M059J (cell line): ENCODE data around the gene MTHFSD. TPM values are rescaled to one million over a fixed set of nuclear protein-coding genes. Genes with fewer than 3 reads are reported as not detected.

Experiments
- DNase-seq: peaks from one replicate; pipeline ENCODE4 v3.0.0-alpha.2; 2012; ENCODE audit warnings: low read depth
- total RNA-seq: library from RNA; depleted of rRNA; stranded (reverse); fragments of >200 nt; shearing (Covaris generic); gene quantifications from 2 replicates; pipeline ENCODE4 v1.2.3, GENCODE V29; 2014

The MTHFSD gene
- total RNA-seq, 1 experiment from 2014 or later, result 18.3 TPM

DNA sequence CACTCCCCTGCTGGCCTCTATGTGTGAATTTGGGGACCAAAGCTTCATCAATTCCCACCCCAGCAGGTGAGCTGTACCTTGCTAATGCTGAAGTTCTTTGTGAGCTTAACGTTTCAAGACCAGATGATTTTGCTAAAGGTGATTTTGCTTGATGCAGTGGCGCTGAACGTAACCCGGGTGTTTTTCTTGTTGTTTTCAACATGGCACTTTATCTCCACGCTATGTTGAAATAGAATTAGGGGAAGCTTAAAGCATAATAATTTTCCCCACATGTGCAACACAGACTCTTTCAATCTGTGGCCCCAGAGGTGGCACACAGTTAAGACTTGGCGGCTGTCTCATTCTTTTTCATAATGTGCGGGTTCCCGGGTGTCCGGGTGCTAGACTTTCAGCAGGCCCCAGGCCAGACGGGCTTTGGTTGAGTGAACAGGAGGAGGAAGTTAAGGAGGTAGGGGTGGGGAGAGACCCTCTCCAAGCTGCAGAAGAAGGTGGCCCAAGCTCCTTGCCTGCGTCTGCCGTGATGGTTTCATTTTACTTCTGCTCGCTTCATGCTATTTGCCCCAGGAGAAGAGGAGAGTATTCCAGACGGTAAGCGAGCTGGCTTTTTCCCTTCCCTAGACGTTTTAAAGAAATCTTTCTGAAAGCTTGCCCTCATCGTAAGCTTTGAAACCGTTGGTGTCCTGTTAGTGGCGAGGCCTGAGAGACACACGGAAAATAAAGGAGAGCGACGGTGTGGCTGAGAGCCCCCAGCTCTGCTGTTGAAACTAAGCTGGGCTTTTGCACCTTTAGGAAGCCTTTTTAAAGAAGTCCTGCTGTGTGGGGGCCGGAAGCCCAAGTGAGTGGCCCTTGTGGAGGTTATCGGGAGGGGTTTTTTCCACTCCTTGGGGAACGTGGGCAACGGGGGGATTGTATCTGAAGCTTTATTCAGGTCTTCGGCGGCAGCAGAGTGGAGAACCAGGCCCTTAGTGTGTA, 15.8 kb upstream of the MTHFSD start:
- no peak for DNase-seq

DNA sequence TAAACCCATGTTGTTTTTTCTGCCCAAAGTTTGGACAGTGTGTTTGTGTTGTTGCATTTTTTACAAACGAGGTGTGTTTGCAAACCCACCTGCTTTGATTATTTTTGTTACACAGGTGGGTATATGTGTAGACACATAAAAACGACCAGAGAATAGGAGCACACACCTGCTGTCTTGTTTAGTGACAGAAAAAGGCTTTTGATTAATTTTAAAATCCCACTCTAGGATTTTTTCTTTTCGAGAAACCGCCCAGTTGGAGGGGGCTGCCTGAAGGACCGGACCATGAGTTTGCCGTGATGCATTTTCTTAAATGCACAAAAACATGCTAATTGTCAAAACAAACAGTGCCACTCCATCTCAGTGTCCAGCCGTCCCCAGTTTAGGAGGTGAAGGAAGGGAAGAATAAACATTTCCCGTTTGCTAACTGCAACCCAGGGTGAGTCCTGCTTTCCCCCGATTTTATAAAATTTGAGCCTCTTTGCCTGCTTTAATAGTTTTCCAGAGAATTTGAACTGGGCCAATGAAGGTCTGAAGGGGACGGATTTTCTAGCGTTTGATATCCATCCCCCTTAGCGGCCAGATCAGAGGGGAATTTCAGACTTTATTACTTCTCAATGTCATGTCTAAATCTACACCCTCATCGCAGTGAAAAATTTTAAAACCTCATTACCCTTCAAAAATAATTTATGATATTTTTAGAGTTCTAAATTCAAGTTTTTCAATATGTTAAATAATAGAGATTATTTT, 14.8 kb upstream of the MTHFSD start:
- DNase-seq, result no peak

DNA sequence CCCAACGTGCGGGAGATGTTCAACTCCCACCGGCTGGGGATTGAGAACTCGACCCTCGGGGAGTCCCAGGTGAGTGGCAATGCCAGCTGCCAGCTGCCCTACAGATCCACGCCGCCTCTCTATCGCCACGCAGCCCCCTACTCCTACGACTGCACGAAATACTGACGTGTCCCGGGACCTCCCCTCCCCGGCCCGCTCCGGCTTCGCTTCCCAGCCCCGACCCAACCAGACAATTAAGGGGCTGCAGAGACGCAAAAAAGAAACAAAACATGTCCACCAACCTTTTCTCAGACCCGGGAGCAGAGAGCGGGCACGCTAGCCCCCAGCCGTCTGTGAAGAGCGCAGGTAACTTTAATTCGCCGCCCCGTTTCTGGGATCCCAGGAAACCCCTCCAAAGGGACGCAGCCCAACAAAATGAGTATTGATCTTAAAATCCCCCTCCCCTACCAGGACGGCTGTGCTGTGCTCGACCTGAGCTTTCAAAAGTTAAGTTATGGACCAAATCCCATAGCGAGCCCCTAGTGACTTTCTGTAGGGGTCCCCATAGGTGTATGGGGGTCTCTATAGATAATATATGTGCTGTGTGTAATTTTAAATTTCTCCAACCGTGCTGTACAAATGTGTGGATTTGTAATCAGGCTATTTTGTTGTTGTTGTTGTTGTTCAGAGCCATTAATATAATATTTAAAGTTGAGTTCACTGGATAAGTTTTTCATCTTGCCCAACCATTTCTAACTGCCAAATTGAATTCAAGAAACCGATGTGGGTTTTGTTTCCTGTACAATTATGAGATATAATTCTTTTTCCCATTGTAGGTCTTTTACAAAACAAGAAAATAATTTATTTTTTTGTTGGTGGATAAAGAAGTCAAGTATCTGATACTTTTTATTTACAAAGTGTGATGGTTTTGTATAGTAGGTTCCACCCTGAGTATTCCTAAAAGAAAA, 13.9 kb upstream of the MTHFSD start:
- DNase-seq, result no peak

- DNase-seq, result peak; percentile 46
Observed at GRCh38 chr16:86567701-86568581, 12.9 kb upstream of the MTHFSD start.

DNA sequence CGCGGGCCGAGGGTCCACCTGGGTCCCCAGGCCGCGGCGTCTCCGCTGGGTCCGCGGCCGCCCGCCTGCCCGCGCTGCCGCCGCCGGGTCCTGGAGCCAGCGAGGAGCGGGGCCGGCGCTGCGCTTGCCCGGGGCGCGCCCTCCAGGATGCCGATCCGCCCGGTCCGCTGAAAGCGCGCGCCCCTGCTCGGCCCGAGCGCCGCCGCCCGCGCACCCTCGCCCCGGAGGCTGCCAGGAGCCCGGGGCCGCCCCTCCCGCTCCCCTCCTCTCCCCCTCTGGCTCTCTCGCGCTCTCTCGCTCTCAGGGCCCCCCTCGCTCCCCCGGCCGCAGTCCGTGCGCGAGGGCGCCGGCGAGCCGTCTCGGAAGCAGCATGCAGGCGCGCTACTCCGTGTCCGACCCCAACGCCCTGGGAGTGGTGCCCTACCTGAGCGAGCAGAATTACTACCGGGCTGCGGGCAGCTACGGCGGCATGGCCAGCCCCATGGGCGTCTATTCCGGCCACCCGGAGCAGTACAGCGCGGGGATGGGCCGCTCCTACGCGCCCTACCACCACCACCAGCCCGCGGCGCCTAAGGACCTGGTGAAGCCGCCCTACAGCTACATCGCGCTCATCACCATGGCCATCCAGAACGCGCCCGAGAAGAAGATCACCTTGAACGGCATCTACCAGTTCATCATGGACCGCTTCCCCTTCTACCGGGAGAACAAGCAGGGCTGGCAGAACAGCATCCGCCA, 12.1 kb upstream of the MTHFSD start:
- DNase-seq, result peak; percentile 68

- peak; percentile 93 for DNase-seq
Observed at GRCh38 chr16:86566601-86566965, 11.5 kb upstream of the MTHFSD start, which contains the start of gene FOXC2. Gene FOXC2, plus strand, starts transcription at chr16:86566829. Its CDS starts 507 bp downstream, at chr16:86567336.

DNA sequence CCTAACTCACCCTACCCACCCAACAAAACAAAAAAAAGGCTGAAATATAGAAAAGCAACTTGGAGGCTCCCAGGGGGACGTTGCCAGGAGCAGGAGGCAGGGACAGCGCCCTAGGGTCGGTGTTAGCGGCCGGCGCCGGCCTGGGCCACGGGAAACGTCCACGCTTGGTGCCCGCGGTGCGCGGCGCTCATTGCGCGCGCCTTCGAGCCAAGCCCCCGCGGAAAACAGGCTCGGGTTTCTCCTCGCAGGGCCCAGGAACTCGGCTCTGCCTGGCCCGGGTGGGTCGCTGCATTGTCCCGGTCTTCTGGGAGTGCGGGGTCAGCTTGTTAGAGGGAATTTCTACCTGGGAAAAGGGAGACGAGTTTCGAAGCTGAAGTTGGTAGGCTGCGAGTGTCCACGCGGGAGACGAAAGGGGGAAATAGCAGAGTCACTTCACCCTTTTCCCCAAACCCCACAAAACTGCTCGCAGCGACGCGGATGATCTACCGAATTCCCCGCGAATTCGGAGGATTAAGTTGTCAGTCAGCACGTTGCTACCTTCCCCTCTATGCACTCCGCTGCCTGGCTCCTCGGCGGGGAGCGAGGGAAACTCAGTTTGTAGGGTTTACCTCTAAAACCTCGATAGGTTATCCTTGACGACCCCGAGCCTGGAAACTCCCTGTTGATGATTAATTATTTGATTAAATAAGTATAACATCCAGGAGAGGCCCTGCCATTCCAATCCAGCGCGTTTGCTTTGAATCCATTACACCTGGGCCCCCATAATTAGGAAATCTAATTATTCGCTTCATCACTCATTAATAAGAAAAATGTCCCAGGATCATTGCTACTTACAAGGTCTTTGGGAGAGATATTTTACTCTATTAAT, 10.8 kb upstream of the MTHFSD start:
- DNase-seq, result no peak

DNA sequence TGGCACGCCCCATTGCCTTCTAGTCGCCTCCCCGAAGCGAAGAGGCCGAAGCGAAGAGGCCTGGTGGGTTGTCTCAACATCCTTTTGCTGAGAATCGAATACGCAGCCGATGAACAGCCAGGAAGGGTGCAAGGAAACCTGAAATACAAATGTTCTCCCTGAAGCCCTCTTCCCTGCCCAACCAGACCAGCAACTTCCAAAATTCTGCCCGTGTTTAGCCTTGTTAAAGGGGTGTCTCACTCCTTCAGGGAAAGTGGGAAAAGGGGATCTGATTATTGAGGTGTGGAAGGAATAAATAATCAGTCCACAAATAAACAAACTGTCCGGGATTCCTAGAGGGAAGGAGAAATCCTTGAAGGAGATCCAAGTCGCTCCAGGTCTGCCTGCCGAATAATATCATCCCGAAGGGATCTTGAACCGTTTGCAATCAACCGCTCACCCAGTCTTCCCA, 10.2 kb upstream of the MTHFSD start:
- no peak for DNase-seq

DNA sequence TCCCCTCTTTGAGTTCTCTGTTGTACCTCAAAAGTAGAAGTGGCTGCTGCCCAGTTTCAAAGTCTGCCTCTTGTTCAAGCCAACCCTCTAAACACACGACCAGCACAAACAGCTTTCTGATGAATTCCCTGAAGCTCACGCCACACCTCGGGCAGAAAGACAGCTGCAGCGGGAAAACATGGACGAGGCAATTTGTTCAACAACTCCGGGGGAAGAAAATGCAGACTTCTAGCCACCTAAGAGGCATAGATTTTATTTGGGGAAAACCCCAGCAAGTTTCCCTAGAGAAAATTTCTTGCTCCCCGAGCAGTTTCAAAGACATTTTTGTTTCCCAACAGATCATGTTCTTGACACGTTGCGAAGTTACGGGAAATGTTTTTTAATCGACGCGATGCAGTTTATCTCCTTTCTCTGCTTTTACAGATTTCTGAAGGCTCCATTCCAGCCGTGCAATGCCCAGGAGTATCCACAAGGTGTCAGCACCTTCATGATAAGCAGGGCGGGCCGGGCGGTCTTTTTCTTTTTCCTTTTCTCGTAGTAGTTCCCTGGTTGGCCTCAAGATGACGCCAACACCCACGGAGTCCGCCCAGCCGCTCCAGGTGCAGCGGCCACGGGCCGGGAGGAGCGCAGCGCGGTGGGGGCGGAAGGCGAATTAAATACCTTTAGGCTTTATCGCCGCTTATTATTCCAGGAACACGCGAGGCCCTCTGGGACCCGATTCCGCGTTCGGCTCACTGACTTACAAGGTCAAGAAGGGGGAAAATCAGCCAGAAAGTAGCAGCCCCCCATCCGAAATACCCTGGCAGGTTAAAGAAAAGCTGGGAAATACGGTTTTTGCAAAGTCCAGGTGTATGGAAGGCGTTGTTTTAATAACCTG, 8.7 kb upstream of the MTHFSD start:
- peak; percentile 83 for DNase-seq

DNA sequence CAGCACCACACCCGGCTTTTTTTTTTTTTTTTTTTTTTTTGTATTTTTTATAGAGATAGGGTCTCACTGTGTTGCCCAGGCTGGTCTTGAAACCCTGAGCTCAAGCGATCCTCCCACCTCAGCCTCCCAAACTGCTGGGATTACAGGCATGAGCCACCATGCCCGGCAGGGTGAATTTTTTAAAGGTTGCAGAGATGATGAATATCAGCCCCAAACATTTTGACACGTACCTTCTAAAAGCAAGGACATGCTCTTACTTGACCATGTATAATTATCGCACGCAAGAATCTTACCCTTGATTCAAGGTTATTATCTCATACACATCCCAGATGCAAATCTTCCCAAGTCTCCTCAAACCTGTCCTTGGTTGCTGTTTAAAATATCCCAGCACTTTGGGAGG, 7.3 kb upstream of the MTHFSD start:
- DNase-seq, result no peak

- no peak for DNase-seq
Observed at GRCh38 chr16:86559802-86560305, 4.8 kb upstream of the MTHFSD start.

- DNase-seq, result no peak
Observed at GRCh38 chr16:86558355-86559193, 3.5 kb upstream of the MTHFSD start.

GRCh38 chr16:86557587-86557986, 2.6 kb upstream of the MTHFSD start:
- DNase-seq, result no peak

DNA sequence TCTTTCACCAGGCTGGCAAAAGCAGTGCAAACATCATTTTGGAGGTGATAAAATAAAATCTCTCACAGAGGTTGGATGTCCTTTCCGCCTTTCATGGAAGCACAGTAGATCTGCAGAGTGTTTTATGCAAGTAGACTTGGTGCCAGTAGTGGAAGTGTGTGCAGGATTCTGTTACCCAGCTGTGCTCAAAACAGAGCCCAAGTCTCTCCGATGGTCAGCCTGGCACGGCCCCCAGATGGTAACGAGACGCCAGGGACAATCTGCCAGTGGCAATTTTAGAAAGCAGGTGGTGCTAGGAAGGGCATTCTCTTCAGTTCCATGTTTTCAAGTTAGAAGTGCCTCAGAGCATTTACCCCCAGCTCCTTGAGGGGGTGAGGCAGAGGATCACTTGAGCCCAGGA, 1.5 kb upstream of the MTHFSD start:
- no peak for DNase-seq

DNA sequence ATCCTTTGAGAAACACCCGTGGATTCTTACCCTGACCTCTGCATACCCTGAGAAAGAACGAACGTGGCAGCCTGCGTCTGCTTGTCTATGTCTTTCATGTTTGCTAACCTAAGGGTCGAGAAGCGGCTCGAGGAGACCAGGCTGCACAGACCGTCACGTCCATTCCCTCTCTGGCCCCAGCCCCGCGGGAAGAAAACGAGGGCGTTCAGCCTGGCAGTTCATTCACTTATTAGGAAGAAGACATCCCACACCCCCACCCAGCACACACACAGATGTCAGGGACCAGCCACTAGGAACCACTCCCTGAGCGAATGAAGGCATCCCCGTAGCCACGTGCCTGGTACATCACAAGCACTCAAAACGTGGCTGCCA, 655 bp upstream of the MTHFSD start:
- no peak for DNase-seq

GRCh38 chr16:86554599-86554916, 477 bp downstream of the MTHFSD start:
- DNase-seq, result no peak

DNA sequence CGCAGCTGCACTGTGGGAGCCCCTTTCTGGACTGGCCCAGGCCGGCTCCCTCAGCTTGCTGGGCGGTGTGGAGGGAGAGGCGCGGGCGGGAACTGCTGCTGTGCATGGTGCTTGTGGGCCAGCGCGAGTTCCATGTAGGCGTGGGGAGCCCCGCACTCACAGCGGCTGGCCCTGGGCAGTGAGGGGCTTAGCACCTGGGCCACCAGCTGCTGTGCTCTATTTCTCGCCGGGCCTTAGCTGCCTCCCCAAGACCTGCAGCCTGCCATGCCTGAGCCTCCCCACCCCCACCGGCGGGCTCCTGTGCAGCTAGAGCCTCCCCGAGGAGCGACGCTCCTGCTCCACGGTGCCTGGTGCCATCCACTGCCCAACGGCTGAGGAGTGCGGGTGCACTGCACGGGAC, 1.7 kb downstream of the MTHFSD start:
- no peak for DNase-seq
